HG03378 (cell line): Measurements from ENCODE around the gene DPPA5.
"Not testable (repeated sequence)": the region's sequence is repeated elsewhere in the genome, so short reads cannot be mapped to it uniquely, and the experiment has no call there.

Experiments used
- ATAC-seq: cut with Tn5 transposase; IDR thresholded peaks from one replicate; pipeline ENCODE4 v1.9.1; 2021; ENCODE audit warnings: mild to moderate bottlenecking, moderate library complexity; ENCODE audit not compliant: unreplicated experiment

Gene DPPA5

GRCh38 chr6:73364549-73364948 is 10.5 kb upstream of the DPPA5 start:
- no peak for ATAC-seq

DNA sequence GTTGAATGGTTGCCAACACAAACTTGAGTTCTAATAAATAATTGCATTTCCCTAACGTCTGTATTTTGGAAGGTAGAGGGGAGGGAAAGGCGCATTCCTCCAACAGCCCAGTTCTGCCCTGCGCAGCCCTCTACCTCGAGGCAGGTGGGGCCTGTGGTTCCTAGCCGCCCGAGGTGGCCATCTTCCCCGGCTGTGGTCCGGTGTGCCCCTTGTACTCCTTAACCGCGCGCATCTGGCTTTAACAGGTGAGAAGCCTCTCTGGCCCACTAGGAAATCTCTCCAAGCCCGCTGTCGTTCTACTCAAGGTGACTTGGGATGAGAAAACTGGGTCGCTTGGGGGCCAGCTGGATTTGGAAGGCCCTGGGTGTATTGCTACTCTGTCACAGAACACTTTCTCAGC is 10.0 kb upstream of the DPPA5 start:
- ATAC-seq = no peak

DNA sequence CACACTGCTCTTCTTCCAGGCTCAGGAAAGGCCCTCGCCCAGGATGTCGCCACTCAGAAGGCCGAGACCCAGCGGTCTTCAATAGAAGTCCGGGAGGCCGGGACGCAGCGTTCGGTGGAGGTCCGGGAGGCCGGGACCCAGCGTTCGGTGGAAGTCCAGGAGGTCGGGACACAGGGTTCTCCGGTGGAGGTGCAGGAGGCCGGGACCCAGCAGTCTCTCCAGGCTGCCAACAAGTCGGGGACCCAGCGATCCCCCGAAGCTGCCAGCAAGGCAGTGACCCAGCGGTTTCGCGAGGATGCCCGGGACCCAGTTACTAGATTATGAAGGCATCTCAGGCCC is 9.4 kb upstream of the DPPA5 start:
- ATAC-seq = no peak

- no peak for ATAC-seq
Observed at GRCh38 chr6:73362869-73363536, 8.9 kb upstream of the DPPA5 start.

DNA sequence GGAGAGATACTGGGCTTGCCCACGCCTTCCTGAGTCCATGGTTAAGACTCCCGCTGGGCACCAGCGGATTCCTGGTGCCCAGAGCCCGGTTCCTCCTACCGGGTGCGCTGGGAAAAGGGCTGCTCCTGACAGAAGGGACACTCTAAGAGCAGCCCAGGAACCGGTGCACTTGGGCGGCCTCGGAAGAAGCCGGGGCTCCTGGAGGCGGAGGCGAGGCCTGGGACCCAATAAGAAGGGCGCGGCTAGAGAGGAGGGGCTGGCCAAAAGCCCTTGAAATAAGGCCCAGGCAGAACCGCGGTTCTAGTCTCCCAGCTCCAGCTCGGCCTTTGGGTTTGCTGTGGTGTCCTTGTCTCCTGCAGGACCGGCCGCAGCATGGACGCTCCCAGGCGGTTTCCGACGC is 8.3 kb upstream of the DPPA5 start, which contains the start of gene KHDC3L:
TSS of gene KHDC3L (plus strand) at position 301 of the 400 bp plus-strand sequence. CDS start at position 373, 72 bp downstream.
- no peak for ATAC-seq

- no peak for ATAC-seq
Observed at GRCh38 chr6:73349311-73349710, 4.8 kb downstream of the DPPA5 start.

GRCh38 chr6:73348550-73349204 is 5.4 kb downstream of the DPPA5 start:
- ATAC-seq = no peak

GRCh38 chr6:73343164-73343563 is 10.9 kb downstream of the DPPA5 start:
- no peak for ATAC-seq

DNA sequence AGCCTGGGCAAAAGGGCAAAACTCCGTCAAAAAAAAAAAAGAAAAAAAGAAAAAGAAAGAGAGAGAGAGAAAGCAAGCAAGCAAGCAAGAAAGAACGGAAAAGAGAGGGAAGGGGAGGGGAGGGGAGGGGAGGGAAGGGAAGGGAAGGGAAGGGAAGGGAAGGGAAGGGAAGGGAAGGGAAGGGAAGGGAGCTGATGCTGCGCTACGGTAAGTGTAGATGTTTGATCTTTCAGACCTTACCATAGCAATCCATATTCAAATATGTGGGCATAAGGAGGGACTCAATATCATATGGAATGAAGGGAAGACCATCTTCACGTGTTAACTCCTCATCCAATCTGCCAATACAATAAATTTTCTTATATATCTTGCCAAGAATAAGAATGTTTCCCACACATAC is 11.9 kb downstream of the DPPA5 start:
- ATAC-seq = no peak

- ATAC-seq = no peak
Observed at GRCh38 chr6:73341335-73341734, 12.7 kb downstream of the DPPA5 start.

DNA sequence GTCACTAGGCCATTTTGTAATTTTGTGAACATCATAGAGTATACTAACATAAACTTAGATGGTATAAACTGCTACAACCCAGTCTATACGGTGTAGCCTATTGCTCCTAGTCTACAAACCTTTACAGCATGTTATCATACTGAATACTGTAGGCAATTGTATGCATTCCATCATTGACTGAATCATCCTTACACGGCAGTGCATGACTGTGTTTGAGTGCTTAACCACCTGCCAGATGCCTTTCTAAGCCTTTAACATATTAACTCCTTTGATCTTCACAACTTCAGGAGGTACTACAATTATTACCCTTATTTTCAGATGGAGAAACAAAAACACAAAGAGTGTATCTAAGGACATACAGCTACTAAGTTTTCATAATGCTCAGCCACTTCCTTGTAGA is 14.0 kb downstream of the DPPA5 start:
- ATAC-seq = no peak

- ATAC-seq = no peak
Observed at GRCh38 chr6:73339340-73339739, 14.7 kb downstream of the DPPA5 start.

- peak; percentile 60 for ATAC-seq
Observed at GRCh38 chr6:73329201-73329600, 24.9 kb downstream of the DPPA5 start.

GRCh38 chr6:73328790-73329189 is 25.3 kb downstream of the DPPA5 start:
- no peak for ATAC-seq

DNA sequence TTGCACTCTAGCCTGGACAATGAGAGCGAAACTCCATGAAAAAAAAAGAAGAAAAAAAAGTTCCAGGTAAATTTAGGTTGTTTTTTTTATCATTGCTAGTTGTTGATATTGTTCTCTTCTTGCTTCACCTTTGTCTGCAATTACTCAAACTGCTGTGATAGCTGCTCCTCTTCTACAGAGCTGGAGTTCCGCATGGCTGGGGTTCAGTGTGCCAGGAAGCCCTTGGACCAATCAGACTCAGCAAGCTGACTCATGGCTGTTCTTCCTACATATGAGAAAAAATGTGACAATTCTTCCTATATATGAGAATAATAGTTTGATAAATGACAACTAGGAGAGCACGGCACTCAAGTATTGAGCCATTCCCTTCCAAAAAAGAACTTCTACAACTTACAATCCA is 28.4 kb downstream of the DPPA5 start:
- ATAC-seq = no peak

DNA sequence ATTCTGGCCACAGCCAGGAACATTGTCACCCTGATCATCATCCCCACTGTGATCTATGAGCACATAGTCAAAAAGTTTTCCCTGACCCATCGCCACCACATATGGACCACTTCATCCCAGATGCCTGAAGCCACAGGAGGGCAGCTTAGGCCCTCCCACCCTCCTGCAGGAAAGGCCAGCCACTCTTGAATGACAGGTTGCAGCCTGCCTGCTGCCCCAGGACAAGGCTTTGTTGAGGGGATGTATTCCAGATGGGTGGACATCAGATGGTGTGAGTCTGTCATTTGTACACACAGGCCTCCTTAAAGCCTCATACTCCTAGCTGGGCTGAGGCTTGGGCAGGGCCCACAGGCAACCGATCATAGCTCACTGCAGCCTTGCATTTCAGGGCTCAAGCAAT is 30.8 kb downstream of the DPPA5 start:
- ATAC-seq = no peak

- ATAC-seq = no peak
Observed at GRCh38 chr6:73314577-73315492, 39.2 kb downstream of the DPPA5 start.

GRCh38 chr6:73310503-73310845 is 43.6 kb downstream of the DPPA5 start:
- not testable (repeated sequence) for ATAC-seq

DNA sequence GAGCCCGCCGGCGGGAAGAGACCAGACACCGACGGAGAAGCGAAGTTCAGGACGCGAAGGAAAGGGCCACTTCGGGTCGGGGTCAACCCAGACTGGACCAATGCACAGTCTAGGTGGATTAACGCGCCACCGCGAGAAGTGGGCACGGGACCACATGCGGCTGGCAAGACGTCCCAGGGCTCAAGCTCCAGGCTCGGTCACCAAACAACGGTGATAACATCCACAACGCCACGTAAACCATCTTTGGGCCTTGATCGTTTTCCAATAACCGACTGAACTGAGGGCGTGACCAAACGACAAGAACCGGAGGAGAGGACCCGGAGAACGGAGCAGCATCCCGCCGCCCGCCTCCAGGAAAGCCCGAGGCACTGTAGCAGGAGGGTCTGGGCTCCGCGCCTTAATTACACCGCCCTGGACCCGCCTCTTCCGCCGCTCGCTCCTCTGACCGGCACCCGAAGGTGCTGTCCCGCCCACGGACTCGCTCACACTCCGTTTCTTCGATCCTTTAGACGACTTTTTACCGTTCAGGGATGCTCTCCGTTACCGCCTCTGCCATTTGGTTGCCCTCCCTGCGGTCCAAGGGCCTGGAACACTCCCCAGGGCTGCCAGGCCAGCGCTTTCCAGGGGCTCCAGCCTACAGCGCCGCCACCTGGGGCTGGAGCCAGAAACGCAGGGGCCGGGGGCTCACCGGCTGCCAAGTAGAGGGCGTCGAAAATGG is 44.1 kb downstream of the DPPA5 start:
- ATAC-seq = peak; percentile 94

DNA sequence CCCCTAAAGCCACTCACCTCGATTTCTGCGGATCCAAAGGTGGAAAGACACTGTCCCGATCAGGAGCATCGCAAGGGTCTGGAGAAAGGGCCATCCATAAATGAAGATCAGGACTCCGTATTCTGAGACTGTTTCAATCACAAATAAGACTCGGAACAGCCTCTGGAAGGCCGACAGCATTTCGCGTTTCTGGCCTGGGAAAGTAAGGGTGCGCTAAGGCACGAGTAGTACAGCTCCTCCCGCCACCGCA is 44.6 kb downstream of the DPPA5 start:
- ATAC-seq = peak; percentile 6

DNA sequence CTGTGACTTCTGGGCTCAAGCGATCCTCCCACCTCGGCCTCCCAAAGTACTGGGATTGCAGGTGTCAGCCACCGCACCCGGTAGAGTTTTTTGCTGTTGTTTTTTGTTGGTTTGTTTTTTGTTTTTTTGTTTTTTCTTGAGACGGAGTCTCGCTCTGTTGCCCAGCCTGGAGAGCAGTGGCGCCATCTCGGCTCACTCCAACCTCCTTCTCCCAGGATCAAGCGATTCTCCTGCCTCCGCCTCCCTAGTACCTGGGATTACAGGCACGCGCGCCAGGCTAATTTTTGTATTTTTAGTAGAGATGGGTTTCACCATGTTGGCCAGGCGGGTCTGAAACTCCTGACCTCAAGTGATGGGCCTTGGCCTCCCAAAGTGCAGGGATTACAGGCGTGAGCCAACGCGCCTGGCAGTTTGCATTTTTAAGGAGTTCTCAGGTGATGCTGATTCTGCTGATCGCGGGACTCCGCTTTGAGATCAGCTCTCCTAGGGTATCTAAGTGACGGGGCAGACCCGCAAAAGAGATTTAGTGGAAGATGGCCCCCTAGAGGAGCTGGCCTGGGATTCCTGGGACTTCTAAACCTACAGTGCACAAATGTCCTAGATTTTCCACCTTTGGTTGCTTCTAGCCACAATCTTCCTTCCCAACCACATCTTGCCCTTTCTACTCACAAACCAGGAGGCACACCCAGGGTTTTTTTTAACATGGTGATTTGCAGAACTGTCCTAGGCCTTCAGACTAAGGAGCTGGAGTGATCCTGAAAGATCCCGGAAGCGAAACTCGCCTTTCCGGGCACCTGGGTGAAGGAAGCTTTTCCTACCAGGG is 45.2 kb downstream of the DPPA5 start:
- ATAC-seq = no peak
